ENCODE data around the gene BTBD9. TPM values are rescaled to one million over a fixed set of nuclear protein-coding genes. Genes with fewer than 3 reads are reported as not detected.

BTBD9 gene
- total RNA-seq, 2 experiments from 2014 or later, result 19.1 to 19.8 TPM

- peaks cover 2% of the 10 kb centered on the region for H3K36me3 Mint-ChIP-seq
- DNase-seq, result no peak
- POLR2A ChIA-PET, result no interaction called here
- ATAC-seq (ENCODE audit: low read depth), result no peak
- H3K4me3 Mint-ChIP-seq, result no peak overlapping the region
- no peaks in the 10 kb centered on the region for H3K9me3 Mint-ChIP-seq
- no peaks in the 10 kb centered on the region for H3K27me3 Mint-ChIP-seq
- H3K27ac Mint-ChIP-seq, result no peak overlapping the region
- H3K4me1 Mint-ChIP-seq, result no peaks in the 10 kb centered on the region
These were observed 398.4 kb downstream of the BTBD9 start for GRCh38 chr6:38241200-38241871.

- ATAC-seq (ENCODE audit: low read depth) (no peak), DNase-seq (no peak)
- Mint-ChIP-seq H3K4me3 (no peak overlapping the region), H3K36me3 (peaks cover 2% of the 10 kb centered on the region), H3K9me3 (no peaks in the 10 kb centered on the region), H3K4me1 (no peaks in the 10 kb centered on the region), H3K27me3 (no peaks in the 10 kb centered on the region), H3K27ac (no peak overlapping the region)
- POLR2A ChIA-PET, result no interaction called here
These were observed 399.8 kb downstream of the BTBD9 start for GRCh38 chr6:38239719-38240451.

- Mint-ChIP-seq H3K27ac (no peak overlapping the region), H3K27me3 (no peaks in the 10 kb centered on the region)
These were observed 403.1 kb downstream of the BTBD9 start for GRCh38 chr6:38236631-38237030.

GRCh38 chr6:38234934-38235682, 404.6 kb downstream of the BTBD9 start:
- no peak overlapping the region for H3K27ac Mint-ChIP-seq
- H3K27me3 Mint-ChIP-seq, result no peaks in the 10 kb centered on the region
- H3K4me1 Mint-ChIP-seq, result no peaks in the 10 kb centered on the region
- ATAC-seq (ENCODE audit: low read depth) (no peak), DNase-seq (no peak)
- no peaks in the 10 kb centered on the region for H3K9me3 Mint-ChIP-seq
- H3K4me3 Mint-ChIP-seq, result no peak overlapping the region
- peaks cover 2% of the 10 kb centered on the region for H3K36me3 Mint-ChIP-seq
- POLR2A ChIA-PET, result no interaction called here

More at GRCh38 chr6:38236631-38237030, 403.1 kb downstream of the BTBD9 start:
- H3K4me3 Mint-ChIP-seq, result no peak overlapping the region
- POLR2A ChIA-PET, result no interaction called here
- no peak for ATAC-seq (ENCODE audit: low read depth)
- DNase-seq, result no peak
- no peaks in the 10 kb centered on the region for H3K9me3 Mint-ChIP-seq
- H3K4me1 Mint-ChIP-seq, result no peaks in the 10 kb centered on the region
- peaks cover 2% of the 10 kb centered on the region for H3K36me3 Mint-ChIP-seq

GRCh38 chr6:38234141-38234540, 405.6 kb downstream of the BTBD9 start:
- Mint-ChIP-seq H3K36me3 (peaks cover 2% of the 10 kb centered on the region), H3K9me3 (no peaks in the 10 kb centered on the region), H3K4me3 (no peak overlapping the region), H3K27ac (no peak overlapping the region), H3K4me1 (no peaks in the 10 kb centered on the region), H3K27me3 (no peaks in the 10 kb centered on the region)
- POLR2A ChIA-PET, result no interaction called here
- DNase-seq, result no peak
- ATAC-seq (ENCODE audit: low read depth), result no peak

- no peaks in the 10 kb centered on the region for H3K27me3 Mint-ChIP-seq
- no peaks in the 10 kb centered on the region for H3K4me1 Mint-ChIP-seq
- POLR2A ChIA-PET, result no interaction called here
- DNase-seq (no peak), ATAC-seq (ENCODE audit: low read depth) (no peak)
- peaks cover 2% of the 10 kb centered on the region for H3K36me3 Mint-ChIP-seq
- H3K9me3 Mint-ChIP-seq, result no peaks in the 10 kb centered on the region
- H3K27ac Mint-ChIP-seq, result no peak overlapping the region
- H3K4me3 Mint-ChIP-seq, result no peak overlapping the region
These were observed 406.5 kb downstream of the BTBD9 start for GRCh38 chr6:38233161-38233791.

- no peak overlapping the region for H3K27ac Mint-ChIP-seq
- H3K27me3 Mint-ChIP-seq, result no peaks in the 10 kb centered on the region
- DNase-seq (no peak), ATAC-seq (ENCODE audit: low read depth) (no peak)
- H3K9me3 Mint-ChIP-seq, result no peaks in the 10 kb centered on the region
- no peaks in the 10 kb centered on the region for H3K36me3 Mint-ChIP-seq
- no peak overlapping the region for H3K4me3 Mint-ChIP-seq
- no peaks in the 10 kb centered on the region for H3K4me1 Mint-ChIP-seq
- POLR2A ChIA-PET, result no interaction called here
These were observed 414.0 kb downstream of the BTBD9 start for GRCh38 chr6:38225766-38226165.

- no peaks in the 10 kb centered on the region for H3K27me3 Mint-ChIP-seq
- DNase-seq (no peak), ATAC-seq (ENCODE audit: low read depth) (no peak)
- no peaks in the 10 kb centered on the region for H3K4me1 Mint-ChIP-seq
- H3K4me3 Mint-ChIP-seq, result no peak overlapping the region
- POLR2A ChIA-PET, result no interaction called here
- no peaks in the 10 kb centered on the region for H3K9me3 Mint-ChIP-seq
- peaks cover 1% of the 10 kb centered on the region for H3K36me3 Mint-ChIP-seq
- no peak overlapping the region for H3K27ac Mint-ChIP-seq
These were observed 418.5 kb downstream of the BTBD9 start for GRCh38 chr6:38221251-38221650.

GRCh38 chr6:38220069-38220723, 419.5 kb downstream of the BTBD9 start:
- H3K27me3 Mint-ChIP-seq, result no peaks in the 10 kb centered on the region
- H3K36me3 Mint-ChIP-seq, result peaks cover 1% of the 10 kb centered on the region
- no peak overlapping the region for H3K4me3 Mint-ChIP-seq
- DNase-seq (no peak), ATAC-seq (ENCODE audit: low read depth) (no peak)
- POLR2A ChIA-PET, result no interaction called here
- no peaks in the 10 kb centered on the region for H3K4me1 Mint-ChIP-seq
- no peaks in the 10 kb centered on the region for H3K9me3 Mint-ChIP-seq
- H3K27ac Mint-ChIP-seq, result no peak overlapping the region

GRCh38 chr6:38218235-38218634, 421.5 kb downstream of the BTBD9 start:
- Mint-ChIP-seq H3K4me3 (no peak overlapping the region), H3K27me3 (no peaks in the 10 kb centered on the region), H3K9me3 (no peaks in the 10 kb centered on the region), H3K36me3 (peaks cover 1% of the 10 kb centered on the region), H3K27ac (no peak overlapping the region), H3K4me1 (no peaks in the 10 kb centered on the region)
- ATAC-seq (ENCODE audit: low read depth) (no peak), DNase-seq (no peak)
- POLR2A ChIA-PET, result no interaction called here

GRCh38 chr6:38216451-38216850, 423.3 kb downstream of the BTBD9 start:
- H3K4me3 Mint-ChIP-seq, result no peak overlapping the region
- DNase-seq (no peak), ATAC-seq (ENCODE audit: low read depth) (no peak)
- H3K4me1 Mint-ChIP-seq, result no peaks in the 10 kb centered on the region
- no peak overlapping the region for H3K27ac Mint-ChIP-seq
- H3K27me3 Mint-ChIP-seq, result no peaks in the 10 kb centered on the region
- POLR2A ChIA-PET, result no interaction called here
- H3K9me3 Mint-ChIP-seq, result no peaks in the 10 kb centered on the region
- H3K36me3 Mint-ChIP-seq, result peaks cover 1% of the 10 kb centered on the region

- no peak for ATAC-seq (ENCODE audit: low read depth)
- H3K36me3 Mint-ChIP-seq, result peaks cover 1% of the 10 kb centered on the region
- POLR2A ChIA-PET, result no interaction called here
- no peaks in the 10 kb centered on the region for H3K4me1 Mint-ChIP-seq
- no peak for DNase-seq
- no peak overlapping the region for H3K4me3 Mint-ChIP-seq
- H3K27me3 Mint-ChIP-seq, result no peaks in the 10 kb centered on the region
- no peak overlapping the region for H3K27ac Mint-ChIP-seq
- H3K9me3 Mint-ChIP-seq, result no peaks in the 10 kb centered on the region
These were observed 423.9 kb downstream of the BTBD9 start for GRCh38 chr6:38215651-38216311.

GRCh38 chr6:38215225-38215624, 424.5 kb downstream of the BTBD9 start:
- Mint-ChIP-seq H3K27me3 (no peaks in the 10 kb centered on the region), H3K4me3 (no peak overlapping the region), H3K4me1 (peaks cover 2% of the 10 kb centered on the region), H3K27ac (no peak overlapping the region), H3K9me3 (no peaks in the 10 kb centered on the region), H3K36me3 (peaks cover 1% of the 10 kb centered on the region)
- no peak for DNase-seq
- no peak for ATAC-seq (ENCODE audit: low read depth)
- POLR2A ChIA-PET, result no interaction called here

All from activated naive CD8-positive, alpha-beta T cell treated with anti-CD3 and anti-CD28 coated beads, Interleukin-2, amount 10 ng/mL, durations not matched to agents 7 days and 5 days (primary cell).